ENCODE measurements around the gene HAPLN1.

DNA sequence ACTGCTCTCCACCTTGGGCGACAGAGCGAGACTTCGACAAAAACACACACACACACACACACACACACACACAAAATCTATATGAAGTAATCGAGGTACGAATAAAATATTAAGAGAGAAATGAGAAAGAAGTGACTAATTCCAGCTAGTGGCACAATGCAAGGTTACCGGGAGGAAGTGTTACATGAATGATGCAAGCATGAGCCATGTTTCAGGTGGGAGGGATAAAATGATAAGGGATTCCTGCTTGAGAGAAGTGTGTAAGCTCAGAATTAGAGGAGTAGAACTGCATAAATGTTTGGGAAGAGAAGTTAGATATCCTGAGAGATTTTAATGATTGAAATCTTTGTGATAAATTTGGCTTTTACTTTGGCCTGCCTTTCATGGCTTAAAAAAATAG, 18.8 kb downstream of the HAPLN1 start:
- TF ChIP-seq, protein P1, sequence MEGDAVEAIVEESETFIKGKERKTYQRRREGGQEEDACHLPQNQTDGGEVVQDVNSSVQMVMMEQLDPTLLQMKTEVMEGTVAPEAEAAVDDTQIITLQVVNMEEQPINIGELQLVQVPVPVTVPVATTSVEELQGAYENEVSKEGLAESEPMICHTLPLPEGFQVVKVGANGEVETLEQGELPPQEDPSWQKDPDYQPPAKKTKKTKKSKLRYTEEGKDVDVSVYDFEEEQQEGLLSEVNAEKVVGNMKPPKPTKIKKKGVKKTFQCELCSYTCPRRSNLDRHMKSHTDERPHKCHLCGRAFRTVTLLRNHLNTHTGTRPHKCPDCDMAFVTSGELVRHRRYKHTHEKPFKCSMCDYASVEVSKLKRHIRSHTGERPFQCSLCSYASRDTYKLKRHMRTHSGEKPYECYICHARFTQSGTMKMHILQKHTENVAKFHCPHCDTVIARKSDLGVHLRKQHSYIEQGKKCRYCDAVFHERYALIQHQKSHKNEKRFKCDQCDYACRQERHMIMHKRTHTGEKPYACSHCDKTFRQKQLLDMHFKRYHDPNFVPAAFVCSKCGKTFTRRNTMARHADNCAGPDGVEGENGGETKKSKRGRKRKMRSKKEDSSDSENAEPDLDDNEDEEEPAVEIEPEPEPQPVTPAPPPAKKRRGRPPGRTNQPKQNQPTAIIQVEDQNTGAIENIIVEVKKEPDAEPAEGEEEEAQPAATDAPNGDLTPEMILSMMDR (conservative IDR thresholded peaks at IDR 0.05) = no peak
- TF ChIP-seq EZH2 (IDR thresholded peaks at IDR 0.05; ENCODE audit: low read depth) = no peak

Measured in PC-9 (cell line).